H1 (cell line): ENCODE results near the gene ZNF423. TPM values are rescaled to one million over a fixed set of nuclear protein-coding genes. Genes with fewer than 3 reads are reported as not detected.

Source experiments
- HDAC6 ChIP-seq: IDR thresholded peaks from one replicate; pipeline ENCODE4 v1.7.1; 2012; ENCODE audit warnings: low read depth, mild to moderate bottlenecking, inconsistent platforms, low read length, moderate library complexity
- MAX ChIP-seq: IDR thresholded peaks from 2 replicates; pipeline ENCODE4 v1.6.1; 2012; ENCODE audit warnings: inconsistent platforms
- RXRA ChIP-seq: IDR thresholded peaks from 2 replicates; pipeline ENCODE4 v1.6.1; 2011; ENCODE audit warnings: low read depth, mild to moderate bottlenecking, low read length, moderate library complexity; ENCODE audit not compliant: insufficient read depth
- polyA plus RNA-seq, 7 experiments: library from polyadenylated mRNA; depleted of rRNA in 3 of 7; stranded (reverse) in 5 of 7; unstranded in 2 of 7; fragments of >200 nt in 5 of 7; fragments of 200-250 nt in 2 of 7; gene quantifications; 1 replicate in 5 of 7; 2 replicates in 1 of 7; 4 replicates in 1 of 7; pipeline versions ENCODE4 v1.2.1 to v1.2.3, GENCODE V29; 2011 to 2013; ENCODE audit warnings: missing spikeins in 2 of 7, mixed read lengths in 2 of 7
- total RNA-seq: library from RNA; stranded (reverse); fragmentation: NEBNext Ultra II Directional; extraction: Animal tissue kit (Norgen Biotek cat#: 25700); gene quantifications from 2 replicates; pipeline ENCODE4 v1.2.1, GENCODE V29; 2021

The ZNF423 gene
- total and polyA plus RNA-seq, 2 of the 8 experiments (the other 6 are each of a cell fraction or from before 2014, with no cell fraction given): 38.2 to 52.3 TPM

- TF ChIP-seq MAX: no peak
- TF ChIP-seq RXRA: no peak
- TF ChIP-seq HDAC6: no peak
These were observed 6.2 kb downstream of the ZNF423 start (continued) for GRCh38 chr16:49849754-49850108.
